Measurements from ENCODE around the gene GGA3.

Gene GGA3

GRCh38 chr17:75261336-75262111 lies at the start of gene GGA3, which contains the start of gene MRPS7:
Gene GGA3 (minus strand): TSS chr17:75261606. CDS start chr17:75261587, 19 bp downstream.
Gene MRPS7 (plus strand): TSS chr17:75261879. CDS start chr17:75261901, 22 bp downstream.
- DNase-seq (ENCODE audit: extremely low spot score): peak; percentile 95
- POLR2A ChIA-PET: interaction anchor here (0.8 to 3.0 kb wide), 8 partner anchors 8 to 148 kb away, joined by 3 to 27 read pairs (median 4); partner anchors contain the start of genes GRB2, MIF4GD and SLC25A19
- CTCF ChIA-PET: interaction anchor here (1.0 to 4.8 kb wide), 14 partner anchors 9 to 153 kb away, joined by 3 to 87 read pairs (median 4); partner anchors contain the start of genes MIF4GD, NT5C and SLC25A19
- TF ChIP-seq CTCF (IDR thresholded peaks at IDR 0.05; ENCODE audit: control extremely low read depth, extremely low read depth, low read depth, missing control alignments): no peak

DNA sequence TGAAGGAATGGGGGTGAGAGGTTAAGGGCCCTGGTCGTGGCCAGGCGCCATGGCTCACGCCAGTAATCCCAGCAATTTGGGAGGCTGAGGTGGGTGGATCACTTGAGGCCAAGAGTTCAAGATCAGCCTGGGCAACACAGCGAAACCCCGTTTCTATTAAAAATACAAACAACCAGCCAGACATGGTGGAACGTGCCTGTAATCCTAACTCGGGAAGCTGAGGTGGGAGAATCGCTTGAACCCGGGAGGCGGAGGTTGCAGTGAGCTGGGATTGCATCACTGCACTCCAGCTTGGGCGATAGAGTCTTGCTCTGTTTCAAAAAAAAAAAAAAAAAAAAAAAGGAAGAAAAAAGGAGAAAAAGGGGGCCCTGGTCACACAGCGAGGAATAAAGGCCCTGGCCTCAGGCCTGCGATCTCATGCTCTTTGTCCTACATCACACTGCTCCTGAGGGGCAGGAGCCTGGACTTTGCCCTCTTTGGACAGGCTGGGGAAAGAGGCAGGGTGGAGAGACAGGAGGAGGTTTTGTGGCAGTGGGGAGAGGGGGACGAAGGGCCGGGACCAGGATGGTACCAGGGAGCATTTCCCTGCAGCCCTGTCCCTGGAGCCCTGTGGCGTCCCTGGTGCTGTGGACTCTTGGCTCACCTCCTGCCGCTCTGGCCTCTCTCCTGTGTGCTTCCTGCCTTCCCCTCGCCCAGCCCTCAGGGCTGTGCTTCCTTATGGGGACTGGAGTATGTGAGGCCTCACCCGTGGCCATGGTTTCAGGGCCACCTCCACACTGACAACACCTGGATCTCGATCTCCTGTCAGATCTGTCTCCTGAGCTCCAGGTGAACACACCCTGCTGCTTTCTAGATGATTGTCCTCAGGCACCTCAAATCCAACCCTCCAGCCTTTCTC lies 47.6 kb upstream of the GGA3 start:
- ChIA-PET CTCF (interaction anchor here (0.7 to 3.1 kb wide), 6 partner anchors 8 to 88 kb away, joined by 3 to 19 read pairs (median 6); partner anchors contain the start of gene MIF4GD), POLR2A (interaction anchor here (0.8 to 1.1 kb wide), 2 partner anchors 11 to 13 kb away, joined by 3 read pairs; no protein-coding TSS in a partner anchor)
- TF ChIP-seq CTCF (IDR thresholded peaks at IDR 0.05; ENCODE audit: control extremely low read depth, extremely low read depth, low read depth, missing control alignments): no peak
- no peak for DNase-seq (ENCODE audit: extremely low spot score)

- ChIA-PET CTCF (interaction anchor here (0.7 to 3.1 kb wide), 6 partner anchors 8 to 89 kb away, joined by 3 to 19 read pairs (median 6); partner anchors contain the start of gene MIF4GD), POLR2A (no interaction called here)
- no peak for DNase-seq (ENCODE audit: extremely low spot score)
- no peak for TF ChIP-seq CTCF (IDR thresholded peaks at IDR 0.05; ENCODE audit: control extremely low read depth, extremely low read depth, low read depth, missing control alignments)
These were observed 46.7 kb upstream of the GGA3 start for GRCh38 chr17:75307957-75308731.

GRCh38 chr17:75301502-75302206 lies 40.2 kb upstream of the GGA3 start:
- ChIA-PET CTCF (interaction anchor here (1.1 to 1.9 kb wide), 3 partner anchors 14 to 94 kb away, joined by 3 to 4 read pairs (median 4); no protein-coding TSS in a partner anchor), POLR2A (no interaction called here)
- DNase-seq (ENCODE audit: extremely low spot score): no peak
- TF ChIP-seq CTCF (IDR thresholded peaks at IDR 0.05; ENCODE audit: control extremely low read depth, extremely low read depth, low read depth, missing control alignments): no peak

DNA sequence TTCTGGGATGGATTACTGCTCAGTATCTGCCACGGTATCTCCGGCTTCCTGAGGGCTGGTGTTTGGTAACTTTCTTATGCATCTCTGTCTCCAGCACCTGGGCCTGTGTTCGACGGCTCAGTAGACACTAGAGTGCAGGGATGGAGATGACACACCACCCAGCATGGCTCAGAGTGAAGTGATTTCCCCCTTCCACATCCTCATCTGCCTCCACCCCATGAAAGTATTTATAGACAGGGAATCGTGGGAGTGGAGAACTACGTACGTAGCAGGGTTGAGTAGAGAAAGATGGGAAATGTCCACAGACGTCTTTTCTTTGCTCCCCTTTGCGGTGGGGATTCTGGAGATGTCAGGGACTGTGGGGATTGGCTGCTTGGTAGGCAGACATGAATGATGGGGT lies 39.6 kb upstream of the GGA3 start:
- DNase-seq (ENCODE audit: extremely low spot score): no peak
- no peak for TF ChIP-seq CTCF (IDR thresholded peaks at IDR 0.05; ENCODE audit: control extremely low read depth, extremely low read depth, low read depth, missing control alignments)
- ChIA-PET POLR2A (interaction anchor here (0.7 kb wide), 1 partner anchor 1602 kb away, joined by 6 read pairs; no protein-coding TSS in a partner anchor), CTCF (interaction anchor here (1.1 to 1.9 kb wide), 3 partner anchors 15 to 95 kb away, joined by 3 to 4 read pairs (median 4); no protein-coding TSS in a partner anchor)
